GM12801 (cell line): Measurements from ENCODE around the gene MRM3.

Source experiments
- TF ChIP-seq, protein P1 (sequence below): IDR thresholded peaks from one replicate; pipeline ENCODE4 v1.5.1; 2011; ENCODE audit warnings: control low read depth; ENCODE audit not compliant: insufficient read length; ENCODE audit errors: extremely low read depth

Gene MRM3

DNA sequence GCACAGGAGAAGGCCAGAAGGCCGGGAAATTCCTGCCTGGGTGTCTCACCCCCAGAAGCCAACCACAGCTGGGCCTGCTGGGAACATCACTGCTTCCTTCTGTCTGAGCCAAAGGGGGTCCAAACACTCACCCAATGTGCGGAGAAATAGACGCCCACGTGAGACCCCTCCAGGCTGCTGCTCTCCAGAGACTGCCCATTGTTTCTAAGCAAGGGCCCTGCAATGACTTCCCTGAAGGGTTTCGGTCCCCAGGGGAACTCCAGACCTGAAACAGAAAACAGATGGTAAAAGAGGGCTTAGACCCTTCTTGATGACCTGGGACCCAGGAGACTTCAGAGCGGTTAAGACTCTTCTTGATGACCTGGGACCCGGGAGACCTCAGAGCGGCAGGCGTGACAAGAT, 41.3 kb downstream of the MRM3 start:
- TF ChIP-seq, protein P1, sequence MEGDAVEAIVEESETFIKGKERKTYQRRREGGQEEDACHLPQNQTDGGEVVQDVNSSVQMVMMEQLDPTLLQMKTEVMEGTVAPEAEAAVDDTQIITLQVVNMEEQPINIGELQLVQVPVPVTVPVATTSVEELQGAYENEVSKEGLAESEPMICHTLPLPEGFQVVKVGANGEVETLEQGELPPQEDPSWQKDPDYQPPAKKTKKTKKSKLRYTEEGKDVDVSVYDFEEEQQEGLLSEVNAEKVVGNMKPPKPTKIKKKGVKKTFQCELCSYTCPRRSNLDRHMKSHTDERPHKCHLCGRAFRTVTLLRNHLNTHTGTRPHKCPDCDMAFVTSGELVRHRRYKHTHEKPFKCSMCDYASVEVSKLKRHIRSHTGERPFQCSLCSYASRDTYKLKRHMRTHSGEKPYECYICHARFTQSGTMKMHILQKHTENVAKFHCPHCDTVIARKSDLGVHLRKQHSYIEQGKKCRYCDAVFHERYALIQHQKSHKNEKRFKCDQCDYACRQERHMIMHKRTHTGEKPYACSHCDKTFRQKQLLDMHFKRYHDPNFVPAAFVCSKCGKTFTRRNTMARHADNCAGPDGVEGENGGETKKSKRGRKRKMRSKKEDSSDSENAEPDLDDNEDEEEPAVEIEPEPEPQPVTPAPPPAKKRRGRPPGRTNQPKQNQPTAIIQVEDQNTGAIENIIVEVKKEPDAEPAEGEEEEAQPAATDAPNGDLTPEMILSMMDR: no peak

DNA sequence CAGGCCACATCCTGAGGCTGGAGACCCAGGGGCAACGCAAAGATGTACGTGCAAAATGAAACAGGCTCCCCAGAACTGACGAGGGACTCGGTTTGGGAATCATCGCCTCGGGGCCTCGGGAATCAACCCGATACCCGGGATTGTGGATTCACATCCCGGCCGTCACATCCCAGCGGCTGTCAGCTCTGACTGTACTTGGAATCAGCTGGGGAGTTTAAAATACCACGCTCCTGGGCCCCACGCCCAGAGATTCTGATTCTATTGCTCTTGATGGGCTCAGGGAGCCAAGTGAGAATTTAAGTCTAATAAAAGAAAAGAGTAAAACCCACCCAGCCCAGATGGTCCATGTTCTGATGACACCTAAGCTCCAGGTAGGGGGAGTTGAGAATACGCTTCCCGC, 42.2 kb downstream of the MRM3 start:
- TF ChIP-seq, protein P1: no peak

DNA sequence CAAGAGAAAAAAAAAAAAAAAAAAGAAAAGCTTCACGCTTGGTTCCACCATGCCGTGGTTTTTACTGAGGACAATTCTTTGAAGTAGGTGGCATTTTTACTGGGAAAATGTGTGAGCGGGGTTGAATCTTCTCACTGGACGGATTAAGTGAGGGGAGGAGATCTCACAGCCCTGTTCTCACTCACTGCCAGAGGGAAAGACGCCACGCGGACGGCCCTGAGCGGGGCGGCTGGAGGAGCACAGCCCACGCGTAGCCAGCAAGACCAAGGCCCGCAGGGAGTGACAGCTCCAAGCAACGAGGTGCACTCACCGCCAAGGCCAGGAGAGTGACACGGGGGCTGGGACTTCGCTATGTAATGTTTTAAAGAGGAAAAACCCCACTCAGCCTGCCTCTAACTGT, 43.1 kb downstream of the MRM3 start:
- TF ChIP-seq, protein P1: no peak

DNA sequence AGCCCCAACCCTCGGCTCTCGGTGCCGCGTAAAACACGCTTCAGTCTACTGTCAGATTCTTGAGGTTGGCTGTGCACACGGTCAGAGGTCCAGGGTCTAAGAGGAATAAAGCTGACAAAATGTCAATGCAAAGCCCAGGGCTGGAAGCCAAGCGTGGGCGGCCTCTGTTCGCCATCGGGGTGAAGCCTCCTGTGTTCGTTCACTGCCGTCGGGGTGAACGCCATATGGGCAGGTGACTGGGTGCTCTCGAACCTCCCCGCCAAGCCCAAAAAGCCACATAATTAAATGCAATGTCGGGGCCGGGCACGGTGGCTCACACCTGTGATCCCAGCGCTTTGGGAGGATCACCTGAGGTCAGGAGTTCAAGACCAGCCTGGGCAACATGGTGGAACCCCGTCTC, 44.6 kb downstream of the MRM3 start:
- TF ChIP-seq, protein P1: no peak

DNA sequence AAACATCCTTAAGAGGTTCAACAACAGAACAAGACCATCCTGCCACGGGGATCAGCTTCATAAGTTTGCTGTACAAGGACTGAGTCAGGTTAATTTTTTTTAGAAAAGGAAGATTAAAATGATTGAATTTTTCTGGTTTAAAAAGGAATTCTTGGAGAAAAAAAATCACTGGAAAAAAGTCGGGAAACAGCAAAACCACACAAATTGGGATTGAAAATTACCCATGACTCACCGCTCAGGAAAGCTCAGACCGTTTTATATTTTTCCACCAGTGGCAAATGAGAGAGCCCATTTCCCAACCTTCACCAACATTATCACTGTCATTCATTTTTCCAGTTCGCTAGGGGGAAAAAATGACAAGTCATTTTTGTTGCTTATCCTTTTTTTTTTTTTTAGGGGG, 46.6 kb downstream of the MRM3 start:
- TF ChIP-seq, protein P1: no peak

DNA sequence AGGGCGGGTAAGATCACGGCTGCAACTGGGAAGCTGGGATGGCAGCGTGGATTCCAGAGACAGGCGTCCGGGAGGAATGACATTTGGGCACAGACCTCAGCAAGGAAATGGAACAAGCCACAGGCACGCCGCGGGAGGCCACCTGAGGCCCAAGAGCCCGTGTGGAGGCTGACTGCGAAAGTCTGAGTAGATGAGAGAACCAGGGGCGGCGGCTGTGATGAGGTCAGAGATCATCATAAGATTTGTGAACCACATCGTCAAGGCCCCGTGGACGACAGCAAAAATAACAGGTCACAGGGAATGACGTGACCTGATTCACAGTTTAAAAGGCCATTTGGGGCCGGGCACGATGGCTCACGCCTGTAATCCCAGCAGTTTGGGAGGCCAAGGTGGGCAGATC, 48.2 kb downstream of the MRM3 start:
- TF ChIP-seq, protein P1: no peak

DNA sequence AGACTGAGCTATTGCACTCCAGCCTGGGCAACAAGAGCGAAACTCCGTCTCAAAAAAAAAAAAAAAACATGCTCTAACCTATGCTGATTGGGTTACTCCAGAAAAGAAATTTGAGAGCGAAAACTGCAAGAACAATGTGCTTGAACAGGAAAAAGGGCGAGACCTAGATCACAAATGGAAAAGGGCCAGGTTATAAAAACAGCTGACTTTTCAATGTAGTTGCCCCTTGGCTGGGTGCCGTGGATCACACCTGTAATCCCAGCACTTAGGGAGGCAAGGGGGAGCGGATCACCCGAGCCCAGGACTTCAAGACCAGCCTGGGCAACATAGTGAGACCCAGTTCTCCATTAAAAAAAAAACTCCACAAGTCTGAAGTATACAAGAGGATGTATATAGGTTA, 48.8 kb downstream of the MRM3 start:
- TF ChIP-seq, protein P1: no peak

DNA sequence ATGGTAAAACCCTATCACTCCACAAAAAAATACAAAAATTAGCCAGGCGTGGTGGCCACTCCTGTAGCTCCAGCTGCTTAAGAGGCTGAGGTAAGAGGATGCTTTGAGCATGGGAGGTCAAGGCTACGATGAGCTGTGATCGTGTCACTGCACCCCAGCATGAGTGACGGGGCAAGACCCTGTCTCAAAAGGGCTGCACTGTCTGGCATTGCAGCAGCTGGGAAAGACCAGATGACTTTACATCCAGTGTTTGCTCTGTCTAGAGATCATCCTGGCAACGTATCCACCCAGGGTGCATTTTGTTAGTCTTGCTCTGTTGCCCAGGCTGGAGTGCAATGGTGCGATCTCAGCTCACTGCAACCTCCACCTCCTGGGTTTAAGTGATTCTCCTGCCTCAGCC, 52.0 kb downstream of the MRM3 start:
- TF ChIP-seq, protein P1: no peak
